ENCODE data around the gene UPB1.

GRCh38 chr22:24576778-24577177 is 81.6 kb downstream of the UPB1 start:
- TF ChIP-seq REST (IDR thresholded peaks at IDR 0.05; ENCODE audit: low read depth), result no peak
- no peak for TF ChIP-seq ZBTB7A (IDR thresholded peaks at IDR 0.05; ENCODE audit: low read depth)
- TF ChIP-seq FOXM1 (IDR thresholded peaks at IDR 0.05; ENCODE audit: borderline replicate concordance, low read depth), result no peak
- no peak for TF ChIP-seq YY1 (IDR thresholded peaks at IDR 0.05; ENCODE audit: low read depth)
- TF ChIP-seq, protein P1, sequence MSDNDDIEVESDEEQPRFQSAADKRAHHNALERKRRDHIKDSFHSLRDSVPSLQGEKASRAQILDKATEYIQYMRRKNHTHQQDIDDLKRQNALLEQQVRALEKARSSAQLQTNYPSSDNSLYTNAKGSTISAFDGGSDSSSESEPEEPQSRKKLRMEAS (IDR thresholded peaks at IDR 0.05), result no peak
- TF ChIP-seq USF1 (IDR thresholded peaks at IDR 0.05), result no peak
- no peak for TF ChIP-seq RAD21 (IDR thresholded peaks at IDR 0.05; ENCODE audit: low read depth)
- no peak for TF ChIP-seq EP300 (IDR thresholded peaks at IDR 0.05; ENCODE audit: borderline replicate concordance)
- no peak for TF ChIP-seq TAF1 (IDR thresholded peaks at IDR 0.05; ENCODE audit: low read depth)

All from Ishikawa (cell line).